ENCODE data around the gene TES.

TES gene

GRCh38 chr7:116185956-116186355 lies 24.4 kb upstream of the TES start:
- no peaks in the 10 kb centered on the region for H3K27me3 ChIP-seq (ENCODE audit: control insufficient read depth, insufficient read depth, low read length)
- H3K9ac ChIP-seq = no peak overlapping the region
- H3K36me3 ChIP-seq (ENCODE audit: control insufficient read depth, insufficient read depth, low read length) = no peaks in the 10 kb centered on the region
- no peaks in the 10 kb centered on the region for H3K4me1 ChIP-seq
- no peak overlapping the region for H3K4me3 ChIP-seq (ENCODE audit: low read depth, low read length)
- H3K4me2 ChIP-seq (ENCODE audit: low read length) = no peak overlapping the region
- TF ChIP-seq CTCF (IDR thresholded peaks at IDR 0.05) = no peak
- no peak overlapping the region for H3K27ac ChIP-seq
- no peak overlapping the region for H2AFZ ChIP-seq
- no peaks in the 10 kb centered on the region for H3K79me2 ChIP-seq
- H3K9me3 ChIP-seq (ENCODE audit: control insufficient read depth, low read length) = no peaks in the 10 kb centered on the region

DNA sequence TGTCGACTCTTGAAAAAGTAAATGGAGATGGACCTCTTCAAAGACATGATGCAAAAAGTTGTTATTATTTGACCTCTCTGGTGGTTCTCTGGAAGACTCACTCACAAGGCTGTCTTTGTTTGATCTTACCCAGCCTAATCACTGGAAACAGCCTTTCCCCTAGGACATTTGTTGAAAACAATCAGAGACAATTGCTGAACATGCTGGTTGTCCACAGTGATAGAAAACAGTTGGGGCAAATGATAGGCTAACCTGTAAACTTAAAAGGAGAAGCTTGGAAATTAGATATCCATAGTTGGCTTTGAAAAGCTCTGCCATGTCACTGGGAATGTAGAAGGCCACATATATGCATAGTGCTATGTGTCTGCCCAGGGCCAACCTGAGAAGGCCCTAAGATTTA lies 22.9 kb upstream of the TES start:
- H2AFZ ChIP-seq = no peak overlapping the region
- H3K79me2 ChIP-seq = no peaks in the 10 kb centered on the region
- H3K4me1 ChIP-seq = no peaks in the 10 kb centered on the region
- H3K9me3 ChIP-seq (ENCODE audit: control insufficient read depth, low read length) = no peaks in the 10 kb centered on the region
- H3K27ac ChIP-seq = no peak overlapping the region
- no peak overlapping the region for H3K9ac ChIP-seq
- no peaks in the 10 kb centered on the region for H3K36me3 ChIP-seq (ENCODE audit: control insufficient read depth, insufficient read depth, low read length)
- TF ChIP-seq CTCF (IDR thresholded peaks at IDR 0.05) = no peak
- no peak overlapping the region for H3K4me3 ChIP-seq (ENCODE audit: low read depth, low read length)
- no peaks in the 10 kb centered on the region for H3K27me3 ChIP-seq (ENCODE audit: control insufficient read depth, insufficient read depth, low read length)
- no peak overlapping the region for H3K4me2 ChIP-seq (ENCODE audit: low read length)

DNA sequence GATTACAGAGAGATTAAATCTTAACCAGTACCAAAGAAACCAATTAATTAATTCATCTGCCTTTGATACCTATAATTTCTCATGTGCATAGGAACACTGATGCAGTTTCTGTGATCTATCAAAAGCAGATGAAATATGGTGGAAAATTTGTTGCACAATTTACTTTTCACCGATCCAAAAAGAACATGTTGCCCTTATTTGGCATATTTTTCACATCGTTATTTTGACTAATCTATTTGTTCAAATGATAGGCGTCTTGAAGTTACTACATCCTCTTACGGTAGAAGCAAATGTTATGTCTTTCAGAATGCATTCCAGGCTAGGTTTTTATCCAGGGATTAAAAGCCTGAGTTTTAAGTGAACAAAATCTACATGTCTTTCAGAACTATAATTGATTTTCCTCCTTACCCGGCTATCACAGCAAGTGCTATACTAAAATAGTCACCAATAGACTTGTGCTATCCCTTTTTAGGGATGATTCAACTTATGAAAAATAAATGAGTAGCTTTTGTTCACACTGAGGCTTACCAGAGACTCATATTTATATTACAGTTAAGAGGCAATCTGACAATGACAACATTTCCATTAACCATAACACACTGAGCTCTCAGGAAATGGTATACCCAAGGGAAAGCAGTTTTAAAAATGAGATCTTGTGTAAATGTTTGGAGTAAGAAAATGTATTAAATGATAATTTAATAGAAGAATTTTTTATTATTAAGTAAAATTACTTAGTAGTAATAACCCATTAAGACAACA lies 16.8 kb upstream of the TES start:
- H3K79me2 ChIP-seq = no peaks in the 10 kb centered on the region
- H3K4me3 ChIP-seq (ENCODE audit: low read depth, low read length) = no peak overlapping the region
- no peak for TF ChIP-seq CTCF (IDR thresholded peaks at IDR 0.05)
- H3K27me3 ChIP-seq (ENCODE audit: control insufficient read depth, insufficient read depth, low read length) = no peaks in the 10 kb centered on the region
- no peak overlapping the region for H2AFZ ChIP-seq
- no peaks in the 10 kb centered on the region for H3K9me3 ChIP-seq (ENCODE audit: control insufficient read depth, low read length)
- no peak overlapping the region for H3K9ac ChIP-seq
- no peak overlapping the region for H3K27ac ChIP-seq
- no peaks in the 10 kb centered on the region for H3K36me3 ChIP-seq (ENCODE audit: control insufficient read depth, insufficient read depth, low read length)
- H3K4me2 ChIP-seq (ENCODE audit: low read length) = no peak overlapping the region
- no peaks in the 10 kb centered on the region for H3K4me1 ChIP-seq

GRCh38 chr7:116194115-116194514 lies 16.2 kb upstream of the TES start:
- Histone ChIP-seq H3K27me3 (ENCODE audit: control insufficient read depth, insufficient read depth, low read length) (no peaks in the 10 kb centered on the region), H3K4me1 (no peaks in the 10 kb centered on the region), H3K27ac (no peak overlapping the region), H2AFZ (no peak overlapping the region), H3K9me3 (ENCODE audit: control insufficient read depth, low read length) (no peaks in the 10 kb centered on the region), H3K36me3 (ENCODE audit: control insufficient read depth, insufficient read depth, low read length) (no peaks in the 10 kb centered on the region), H3K79me2 (no peaks in the 10 kb centered on the region), H3K9ac (no peak overlapping the region), H3K4me2 (ENCODE audit: low read length) (no peak overlapping the region), H3K4me3 (ENCODE audit: low read depth, low read length) (no peak overlapping the region)
- TF ChIP-seq CTCF (IDR thresholded peaks at IDR 0.05) = no peak

GRCh38 chr7:116195451-116195850 lies 14.9 kb upstream of the TES start:
- H3K36me3 ChIP-seq (ENCODE audit: control insufficient read depth, insufficient read depth, low read length) = no peaks in the 10 kb centered on the region
- H3K27me3 ChIP-seq (ENCODE audit: control insufficient read depth, insufficient read depth, low read length) = no peaks in the 10 kb centered on the region
- no peak overlapping the region for H3K27ac ChIP-seq
- H3K9me3 ChIP-seq (ENCODE audit: control insufficient read depth, low read length) = no peaks in the 10 kb centered on the region
- H3K4me2 ChIP-seq (ENCODE audit: low read length) = no peak overlapping the region
- no peak for TF ChIP-seq CTCF (IDR thresholded peaks at IDR 0.05)
- no peak overlapping the region for H2AFZ ChIP-seq
- H3K4me1 ChIP-seq = no peaks in the 10 kb centered on the region
- H3K9ac ChIP-seq = no peak overlapping the region
- H3K79me2 ChIP-seq = no peaks in the 10 kb centered on the region
- H3K4me3 ChIP-seq (ENCODE audit: low read depth, low read length) = no peak overlapping the region

Data from parathyroid adenoma (tissue), 2 donors.